ENCODE measurements around the gene TAP2. TPM values are rescaled to one million over a fixed set of nuclear protein-coding genes. Genes with fewer than 3 reads are reported as not detected.

TAP2 gene
- 15.5 to 21.9 TPM (median 20.9 TPM) in 5 replicates for total RNA-seq (2022; extraction: Qiagen RNA extraction; ENCODE audit: low read depth)

GRCh38 chr6:32838114-32838958 is at the start of gene TAP2:
TAP2 (minus strand) TSS chr6:32838739; CDS start chr6:32838233, 506 bp downstream.

GRCh38 chr6:32853541-32854375 is 15.2 kb upstream of the TAP2 start, which contains the start of the genes PSMB9 and TAP1:
PSMB9 (plus strand) TSS chr6:32854192; CDS start chr6:32854230, 38 bp downstream.
TAP1 (minus strand) TSS chr6:32853704; CDS start chr6:32853636, 68 bp downstream.

GRCh38 chr6:32843979-32844838 is 5.7 kb upstream of the TAP2 start, which contains the start of gene PSMB8:
PSMB8 (minus strand) TSS chr6:32844047; CDS start chr6:32843996, 51 bp downstream.

GRCh38 chr6:32816746-32817204 is 21.8 kb downstream of the TAP2 start, which contains the start of gene HLA-DOB:
HLA-DOB (minus strand) TSS chr6:32817002; CDS start chr6:32816951, 51 bp downstream.

Other genes with a start within 250 kb of the TAP2 start
- not detected in 5 replicates for gene HLA-DRB1, start 248.9 kb downstream of the TAP2 start, total RNA-seq (2022; extraction: Qiagen RNA extraction; ENCODE audit: low read depth)
- gene HLA-DQA1, start 201.3 kb downstream of the TAP2 start, total RNA-seq (2022; extraction: Qiagen RNA extraction; ENCODE audit: low read depth): not detected in 5 replicates
- not detected in 5 replicates for gene HLA-DQB1, start 172.1 kb downstream of the TAP2 start, total RNA-seq (2022; extraction: Qiagen RNA extraction; ENCODE audit: low read depth)
- gene HLA-DQA2, start 97.3 kb downstream of the TAP2 start, total RNA-seq (2022; extraction: Qiagen RNA extraction; ENCODE audit: low read depth): not detected in 5 replicates
- gene HLA-DQB2, start 75.2 kb downstream of the TAP2 start, total RNA-seq (2022; extraction: Qiagen RNA extraction; ENCODE audit: low read depth): not detected in 5 replicates
- 0.07 to 0.30 TPM (median 0.16 TPM) in 4 of 5 replicates, not detected in the other for gene HLA-DOB, start 21.7 kb downstream of the TAP2 start, total RNA-seq (2022; extraction: Qiagen RNA extraction; ENCODE audit: low read depth)
- 19.1 to 25.3 TPM (median 21.4 TPM) in 5 replicates for gene PSMB8, start 5.3 kb upstream of the TAP2 start, total RNA-seq (2022; extraction: Qiagen RNA extraction; ENCODE audit: low read depth)
- gene TAP1, start 15.0 kb upstream of the TAP2 start, total RNA-seq (2022; extraction: Qiagen RNA extraction; ENCODE audit: low read depth): 27.3 to 36.0 TPM (median 34.2 TPM) in 5 replicates
- 16.5 to 22.1 TPM (median 17.2 TPM) in 5 replicates for gene PSMB9, start 15.5 kb upstream of the TAP2 start, total RNA-seq (2022; extraction: Qiagen RNA extraction; ENCODE audit: low read depth)
- 1.2 to 2.3 TPM (median 1.7 TPM) in 5 replicates for gene HLA-DMB, start 102.3 kb upstream of the TAP2 start, total RNA-seq (2022; extraction: Qiagen RNA extraction; ENCODE audit: low read depth)
- 2.2 to 3.7 TPM (median 3.3 TPM) in 5 replicates for gene HLA-DMA, start 114.4 kb upstream of the TAP2 start, total RNA-seq (2022; extraction: Qiagen RNA extraction; ENCODE audit: low read depth)
- 130 to 163 TPM (median 144 TPM) in 5 replicates for gene BRD2, start 129.9 kb upstream of the TAP2 start, total RNA-seq (2022; extraction: Qiagen RNA extraction; ENCODE audit: low read depth)
- gene HLA-DOA, start 170.9 kb upstream of the TAP2 start, total RNA-seq (2022; extraction: Qiagen RNA extraction; ENCODE audit: low read depth): not detected in 5 replicates
- 0.10 TPM in 1 of 5 replicates, not detected in the others for gene HLA-DPA1, start 234.9 kb upstream of the TAP2 start, total RNA-seq (2022; extraction: Qiagen RNA extraction; ENCODE audit: low read depth)
- not detected in 5 replicates for gene HLA-DPB1, start 237.3 kb upstream of the TAP2 start, total RNA-seq (2022; extraction: Qiagen RNA extraction; ENCODE audit: low read depth)